ENCODE data around the gene IL13RA1. TPM values are rescaled to one million over a fixed set of nuclear protein-coding genes. Genes with fewer than 3 reads are reported as not detected.
A peak's percentile ranks its signal among the peaks of the same experiment; 100 is the strongest.

IL13RA1 gene
- total RNA-seq, 4 donors from 2014 or later, result 40.0 to 71.4 (median 46.8) TPM

GRCh38 chrX:118779581-118779980 lies 52.2 kb downstream of the IL13RA1 start:
- Histone ChIP-seq H3K27ac (no peak overlapping the region), H3K4me3 (replicated peaks in 1 of 3) (no peak overlapping the region), H3K27me3 (no peaks in the 10 kb centered on the region), H3K36me3 (no peaks in the 10 kb centered on the region), H3K4me1 (no peaks in the 10 kb centered on the region), H3K9me3 (no peaks in the 10 kb centered on the region)
- no peak for DNase-seq
- intact Hi-C loops (cut with DNase I), result no loop called here
- WGBS, 2 donors, result 84 to 94% methylated on average over 2 of the region's 2 CpGs
- TF ChIP-seq CTCF (IDR thresholded peaks at IDR 0.05) (no peak), POLR2A (IDR thresholded peaks at IDR 0.05) (no peak)

GRCh38 chrX:118780509-118780908 lies 53.1 kb downstream of the IL13RA1 start:
- DNase-seq, result no peak
- Histone ChIP-seq H3K9me3 (no peaks in the 10 kb centered on the region), H3K4me1 (no peaks in the 10 kb centered on the region), H3K27ac (no peak overlapping the region), H3K36me3 (no peaks in the 10 kb centered on the region), H3K27me3 (no peaks in the 10 kb centered on the region), H3K4me3 (replicated peaks in 1 of 3) (no peak overlapping the region)
- intact Hi-C loops (cut with DNase I), result no loop called here
- WGBS, 2 donors, result 42 to 76% methylated on average over 2 of the region's 2 CpGs
- TF ChIP-seq POLR2A (IDR thresholded peaks at IDR 0.05) (no peak), CTCF (IDR thresholded peaks at IDR 0.05) (no peak)

GRCh38 chrX:118780911-118781310 lies 53.5 kb downstream of the IL13RA1 start:
- no peak for DNase-seq
- intact Hi-C loops (cut with DNase I), result no loop called here
- H3K27ac ChIP-seq, result no peak overlapping the region
- 38 to 54% methylated on average over 1 of the region's 1 CpG for WGBS, 2 donors
- no peaks in the 10 kb centered on the region for H3K4me1 ChIP-seq
- no peak overlapping the region for H3K4me3 ChIP-seq (replicated peaks in 1 of 3)
- no peaks in the 10 kb centered on the region for H3K9me3 ChIP-seq
- TF ChIP-seq POLR2A (IDR thresholded peaks at IDR 0.05) (no peak), CTCF (IDR thresholded peaks at IDR 0.05) (no peak)
- no peaks in the 10 kb centered on the region for H3K36me3 ChIP-seq
- H3K27me3 ChIP-seq, result no peaks in the 10 kb centered on the region

GRCh38 chrX:118795528-118796280 lies 68.3 kb downstream of the IL13RA1 start:
- no peak overlapping the region for H3K27ac ChIP-seq
- no peaks in the 10 kb centered on the region for H3K4me1 ChIP-seq
- no peaks in the 10 kb centered on the region for H3K36me3 ChIP-seq
- no peaks in the 10 kb centered on the region for H3K27me3 ChIP-seq
- intact Hi-C loops (cut with DNase I), result no loop called here
- 73 to 80% methylated on average over 5 of the region's 5 CpGs for WGBS, 2 donors
- no peak for DNase-seq
- TF ChIP-seq CTCF (IDR thresholded peaks at IDR 0.05) (no peak), POLR2A (IDR thresholded peaks at IDR 0.05) (no peak)
- no peak overlapping the region for H3K4me3 ChIP-seq (replicated peaks in 1 of 3)
- no peaks in the 10 kb centered on the region for H3K9me3 ChIP-seq

- DNase-seq, result peak in 1 of 2 donors; percentile 18
- no peaks in the 10 kb centered on the region for H3K27me3 ChIP-seq
- no peaks in the 10 kb centered on the region for H3K9me3 ChIP-seq
- no peak for TF ChIP-seq POLR2A (IDR thresholded peaks at IDR 0.05)
- no peak for TF ChIP-seq CTCF (IDR thresholded peaks at IDR 0.05)
- no peaks in the 10 kb centered on the region for H3K36me3 ChIP-seq
- H3K4me1 ChIP-seq, result no peaks in the 10 kb centered on the region
- no peak overlapping the region for H3K27ac ChIP-seq
- no peak overlapping the region for H3K4me3 ChIP-seq (replicated peaks in 1 of 3)
- intact Hi-C loops (cut with DNase I), result no loop called here
- WGBS, 2 donors, result 0 to 15% methylated on average over 1 of the region's 1 CpG
Observed at GRCh38 chrX:118802857-118803256, 75.5 kb downstream of the IL13RA1 start.

Data from thyroid gland (tissue), 4 donors.